Activated CD4-positive, alpha-beta T cell treated with anti-CD3 and anti-CD28 coated beads, Interleukin-2, amount 50 U/mL, for 4 hours (primary cell): ENCODE data around the gene AFF3.
"Not testable (repeated sequence)": the region's sequence is repeated elsewhere in the genome, so short reads cannot be mapped to it uniquely, and the experiment has no call there.

Source experiments
- DNase-seq, 2 experiments: peaks; one replicate each; pipeline ENCODE4 v3.0.0-alpha.2; 2020

Gene AFF3, protein sequence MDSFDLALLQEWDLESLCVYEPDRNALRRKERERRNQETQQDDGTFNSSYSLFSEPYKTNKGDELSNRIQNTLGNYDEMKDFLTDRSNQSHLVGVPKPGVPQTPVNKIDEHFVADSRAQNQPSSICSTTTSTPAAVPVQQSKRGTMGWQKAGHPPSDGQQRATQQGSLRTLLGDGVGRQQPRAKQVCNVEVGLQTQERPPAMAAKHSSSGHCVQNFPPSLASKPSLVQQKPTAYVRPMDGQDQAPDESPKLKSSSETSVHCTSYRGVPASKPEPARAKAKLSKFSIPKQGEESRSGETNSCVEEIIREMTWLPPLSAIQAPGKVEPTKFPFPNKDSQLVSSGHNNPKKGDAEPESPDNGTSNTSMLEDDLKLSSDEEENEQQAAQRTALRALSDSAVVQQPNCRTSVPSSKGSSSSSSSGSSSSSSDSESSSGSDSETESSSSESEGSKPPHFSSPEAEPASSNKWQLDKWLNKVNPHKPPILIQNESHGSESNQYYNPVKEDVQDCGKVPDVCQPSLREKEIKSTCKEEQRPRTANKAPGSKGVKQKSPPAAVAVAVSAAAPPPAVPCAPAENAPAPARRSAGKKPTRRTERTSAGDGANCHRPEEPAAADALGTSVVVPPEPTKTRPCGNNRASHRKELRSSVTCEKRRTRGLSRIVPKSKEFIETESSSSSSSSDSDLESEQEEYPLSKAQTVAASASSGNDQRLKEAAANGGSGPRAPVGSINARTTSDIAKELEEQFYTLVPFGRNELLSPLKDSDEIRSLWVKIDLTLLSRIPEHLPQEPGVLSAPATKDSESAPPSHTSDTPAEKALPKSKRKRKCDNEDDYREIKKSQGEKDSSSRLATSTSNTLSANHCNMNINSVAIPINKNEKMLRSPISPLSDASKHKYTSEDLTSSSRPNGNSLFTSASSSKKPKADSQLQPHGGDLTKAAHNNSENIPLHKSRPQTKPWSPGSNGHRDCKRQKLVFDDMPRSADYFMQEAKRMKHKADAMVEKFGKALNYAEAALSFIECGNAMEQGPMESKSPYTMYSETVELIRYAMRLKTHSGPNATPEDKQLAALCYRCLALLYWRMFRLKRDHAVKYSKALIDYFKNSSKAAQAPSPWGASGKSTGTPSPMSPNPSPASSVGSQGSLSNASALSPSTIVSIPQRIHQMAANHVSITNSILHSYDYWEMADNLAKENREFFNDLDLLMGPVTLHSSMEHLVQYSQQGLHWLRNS (N-terminal part only)

GRCh38 chr2:100142393-100142792 is at the start of gene AFF3:
Gene AFF3, minus strand, starts transcription at chr2:100142590. Its CDS starts 38,136 bp downstream, at chr2:100104454.
- DNase-seq, result peak in 1 of 2 experiments; percentile 10

DNA sequence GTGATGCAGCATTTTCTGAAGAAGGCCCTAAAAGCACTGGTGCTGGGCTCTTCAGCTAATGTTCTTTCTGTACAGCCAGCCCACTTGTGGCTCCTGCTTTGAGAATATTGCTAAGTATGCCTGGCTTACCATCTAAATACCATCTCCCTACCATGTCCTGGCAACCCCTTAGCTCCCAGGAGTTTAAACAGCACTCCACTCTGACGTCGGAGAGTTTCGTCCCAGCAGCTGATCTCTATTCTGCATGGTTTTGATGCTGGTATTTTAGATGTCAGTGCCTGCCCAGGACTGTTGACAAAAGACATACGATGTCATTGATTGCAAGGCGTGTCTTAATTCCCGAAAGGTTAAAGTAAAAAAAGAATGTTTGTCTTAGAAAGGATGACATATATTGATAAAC is 47.0 kb upstream of the AFF3 start:
- no peak for DNase-seq

DNA sequence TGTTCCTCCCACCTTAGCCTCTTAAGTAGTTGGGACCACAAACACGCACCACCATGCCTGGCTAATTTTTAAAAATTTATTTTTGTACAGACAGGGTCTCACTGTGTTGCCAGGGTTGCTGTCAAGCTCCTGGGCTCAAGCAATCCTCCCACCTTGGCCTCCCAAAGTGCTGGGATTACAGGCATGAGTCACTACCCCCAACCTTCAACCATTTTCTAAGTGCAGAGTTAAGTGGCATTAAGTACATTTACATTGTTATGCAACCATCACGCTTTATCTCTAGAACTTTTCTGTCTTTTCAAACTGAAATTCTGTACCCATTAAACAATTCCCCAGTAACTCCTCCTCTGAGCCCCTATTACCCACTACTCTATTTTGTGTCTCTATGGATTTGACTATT is 45.9 kb upstream of the AFF3 start:
- DNase-seq, result no peak

DNA sequence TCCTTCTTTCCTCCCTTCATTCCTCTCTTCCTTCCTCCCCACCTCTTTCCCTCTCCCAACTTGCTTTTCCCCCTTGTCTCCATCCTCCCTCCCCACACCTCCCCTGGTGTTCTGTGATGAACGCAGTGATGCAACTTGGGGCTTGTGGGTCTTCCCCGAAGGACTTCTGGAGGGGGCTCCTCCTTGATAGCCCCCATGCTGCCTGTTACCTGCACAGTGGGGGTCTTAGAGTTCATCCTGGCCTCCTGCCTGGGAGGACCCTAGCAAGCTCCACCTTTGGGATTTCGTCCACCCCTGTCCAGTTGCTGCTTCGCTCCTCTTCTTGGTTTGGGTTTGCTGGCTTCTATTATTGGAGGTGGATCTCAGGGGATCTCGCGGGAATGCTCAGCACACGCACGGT is 43.7 kb upstream of the AFF3 start:
- no peak for DNase-seq

- DNase-seq, result no peak
Measured at GRCh38 chr2:100185516-100185915, 43.1 kb upstream of the AFF3 start.

GRCh38 chr2:100185105-100185504 is 42.7 kb upstream of the AFF3 start:
- DNase-seq, result no peak

GRCh38 chr2:100184055-100184737 is 41.8 kb upstream of the AFF3 start:
- DNase-seq, result no peak

DNA sequence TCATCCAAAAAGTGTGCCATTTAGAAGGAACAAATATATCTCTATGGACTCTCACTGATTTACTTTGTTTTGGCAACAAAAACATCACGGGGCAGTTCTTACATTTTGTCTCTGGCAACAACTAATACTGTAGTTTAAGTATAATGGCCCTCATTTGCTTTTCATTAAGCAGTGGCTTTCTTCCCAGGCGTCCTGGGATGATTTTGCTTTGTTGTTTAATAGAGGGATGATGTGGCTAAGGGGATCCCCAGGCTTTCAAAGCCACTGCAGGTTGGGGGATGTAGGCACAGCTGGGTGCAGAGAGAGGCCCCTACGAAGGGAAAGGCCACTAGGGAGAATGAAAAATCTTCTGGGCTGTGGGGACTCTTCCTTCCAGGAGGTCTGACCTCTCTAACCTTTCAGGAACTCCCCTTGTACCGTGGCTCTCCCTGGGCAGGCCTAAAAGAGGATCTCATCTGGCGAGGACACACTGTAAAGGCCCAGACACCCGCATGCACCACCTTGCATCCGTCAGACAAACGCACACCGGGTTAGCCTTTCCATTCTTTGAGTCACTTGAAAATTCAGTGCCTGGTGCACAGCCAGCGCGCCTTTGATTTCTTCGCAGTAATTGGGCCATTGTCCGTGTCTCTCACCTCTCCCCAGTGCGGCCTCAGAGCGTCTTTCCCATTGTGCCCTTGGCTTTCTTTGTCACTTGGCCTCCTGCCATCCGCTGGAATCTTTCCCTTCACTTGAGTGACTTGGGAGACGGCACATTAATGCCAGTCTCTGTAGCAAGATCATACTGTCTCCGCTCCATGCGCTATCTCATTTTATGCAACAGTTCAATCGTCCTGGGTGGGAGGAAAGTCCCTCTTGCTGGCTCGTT is 40.3 kb upstream of the AFF3 start:
- DNase-seq, result no peak

- DNase-seq, result no peak
Measured at GRCh38 chr2:100180503-100180902, 38.1 kb upstream of the AFF3 start.

GRCh38 chr2:100179806-100180205 is 37.4 kb upstream of the AFF3 start:
- DNase-seq, result no peak

GRCh38 chr2:100178864-100179263 is 36.5 kb upstream of the AFF3 start:
- no peak for DNase-seq

- DNase-seq, result no peak
Measured at GRCh38 chr2:100178085-100178788, 35.8 kb upstream of the AFF3 start.

GRCh38 chr2:100176925-100177324 is 34.5 kb upstream of the AFF3 start:
- no peak for DNase-seq

DNA sequence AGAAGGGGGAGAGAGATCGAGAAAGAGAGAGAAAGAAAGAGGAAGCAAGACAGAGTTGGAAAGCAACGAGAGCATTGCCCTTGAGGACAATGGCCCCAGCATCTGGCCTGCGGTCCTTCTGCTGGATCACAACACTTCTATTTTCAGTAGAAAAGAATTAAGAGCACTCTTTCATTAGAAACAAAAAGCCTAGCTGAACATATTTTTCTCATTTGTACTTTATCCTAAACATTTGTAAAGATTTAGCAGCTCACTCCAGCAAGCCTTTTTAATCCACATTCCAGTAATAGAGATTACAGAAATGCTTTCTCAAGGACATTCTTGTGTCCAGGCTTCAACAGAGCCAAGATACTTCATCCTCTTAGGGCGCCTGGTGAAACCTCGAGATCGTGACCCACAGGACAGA is 31.6 kb upstream of the AFF3 start:
- no peak for DNase-seq

DNA sequence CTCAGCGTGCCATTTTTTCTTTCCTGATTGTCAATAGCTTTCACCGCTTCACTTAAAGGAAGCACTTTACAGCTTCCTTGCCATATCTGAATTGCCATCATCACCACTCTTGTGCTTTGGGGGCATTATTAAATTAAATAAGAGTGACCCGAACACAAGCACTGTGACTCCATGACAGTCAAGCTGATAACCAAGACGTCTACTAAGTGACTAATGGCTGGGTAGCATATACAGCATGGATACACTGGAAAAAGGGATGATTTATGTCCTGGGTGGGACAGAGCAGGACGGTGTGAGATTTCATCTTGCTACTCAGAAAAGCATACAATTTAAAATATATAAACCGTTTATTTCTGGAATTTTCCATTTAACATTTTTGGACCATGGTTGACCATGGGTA is 24.3 kb upstream of the AFF3 start:
- DNase-seq, result no peak

GRCh38 chr2:100163605-100164004 is 21.2 kb upstream of the AFF3 start:
- DNase-seq, result no peak

DNA sequence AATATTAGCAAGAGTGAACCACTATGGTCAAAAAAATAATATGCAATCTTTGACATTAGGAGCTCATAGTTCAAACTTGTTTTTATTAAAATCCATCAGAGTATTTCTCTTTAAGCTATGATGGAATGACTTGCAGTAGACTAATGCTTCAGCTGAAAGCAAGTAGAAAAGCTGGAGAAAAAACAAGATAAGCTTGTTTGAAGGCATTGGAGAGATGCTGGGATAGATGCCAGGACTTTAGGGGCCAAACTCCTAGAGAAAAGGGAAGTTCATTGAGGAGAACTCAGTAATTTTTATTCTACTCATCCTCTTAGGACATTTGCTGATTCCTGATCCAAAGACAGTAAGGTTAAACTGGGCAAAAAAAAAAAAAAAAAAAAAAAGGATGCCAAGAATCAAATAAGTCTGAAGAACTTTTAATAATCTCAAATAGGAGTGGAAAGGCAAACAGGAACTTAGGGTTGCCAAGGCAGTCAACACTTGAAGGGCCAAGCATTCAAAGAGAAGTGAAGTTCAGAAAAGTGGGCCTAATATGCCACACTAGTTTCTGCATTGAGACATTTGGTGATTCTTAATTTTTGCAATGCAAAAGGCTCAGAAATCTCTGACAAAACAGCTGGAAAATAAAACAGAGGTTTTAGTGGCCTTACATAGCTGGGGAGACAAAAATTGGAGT is 19.7 kb upstream of the AFF3 start:
- DNase-seq, result no peak

GRCh38 chr2:100160396-100160795 is 18.0 kb upstream of the AFF3 start:
- DNase-seq, result no peak

DNA sequence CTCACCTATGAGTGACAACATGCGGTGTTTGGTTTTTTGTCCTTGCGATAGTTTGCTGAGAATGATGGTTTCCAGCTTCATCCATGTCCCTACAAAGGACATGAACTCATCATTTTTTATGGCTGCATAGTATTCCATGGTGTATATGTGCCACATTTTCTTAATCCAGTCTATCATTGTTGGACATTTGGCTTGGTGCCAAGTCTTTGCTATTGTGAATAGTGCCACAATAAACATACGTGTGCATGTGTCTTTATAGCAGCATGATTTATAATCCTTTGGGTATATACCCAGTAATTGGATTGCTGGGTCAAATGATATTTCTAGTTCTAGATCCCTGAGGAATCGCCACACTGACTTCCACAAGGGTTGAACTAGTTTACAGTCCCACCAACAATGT is 9.4 kb upstream of the AFF3 start:
- not testable (repeated sequence) for DNase-seq

DNA sequence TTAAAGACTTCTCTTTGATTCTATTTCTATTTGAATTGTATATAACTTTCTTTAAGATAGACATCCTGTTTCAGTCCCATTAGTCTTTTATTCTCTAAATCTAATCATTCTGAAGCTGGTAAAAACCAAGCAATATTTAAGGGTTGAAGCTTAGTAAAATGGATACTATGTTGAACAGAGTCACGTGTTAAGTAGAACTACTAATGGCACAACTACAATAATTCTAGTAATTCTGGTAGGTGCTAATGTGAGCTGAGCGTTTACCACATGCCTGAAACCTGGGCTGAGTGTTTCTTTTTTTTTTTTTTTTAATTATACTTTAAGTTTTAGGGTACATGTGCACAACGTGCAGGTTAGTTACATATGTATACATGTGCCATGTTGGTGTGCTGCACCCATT is 8.9 kb upstream of the AFF3 start:
- DNase-seq, result no peak
